GM13976 (cell line): ENCODE data around the gene ATP6V1C2.
A peak's percentile ranks its signal among the peaks of the same experiment; 100 is the strongest.

Source experiments
- DNase-seq: peaks from one replicate; pipeline ENCODE4 v3.0.0; 2012; ENCODE audit warnings: low spot score
- CTCF ChIP-seq: IDR thresholded peaks from 2 replicates; pipeline ENCODE4 v1.5.1; 2012; ENCODE audit warnings: borderline replicate concordance, mild to moderate bottlenecking; ENCODE audit not compliant: insufficient read depth; ENCODE audit errors: extremely low read depth, missing control alignments, control extremely low read depth
- in situ Hi-C: fragments of 300-500 bp; cut with MboI; formaldehyde crosslinking; loops from one replicate; pipeline ENCODE4 v1.12.0; 2022; ENCODE audit warnings: low sequenced_read_pairs, mixed read lengths, inconsistent platforms; ENCODE audit not compliant: unreplicated experiment

Gene ATP6V1C2

GRCh38 chr2:10831400-10831985, 110.1 kb downstream of the ATP6V1C2 start:
- no peak for TF ChIP-seq CTCF
- no peak for DNase-seq
- in situ Hi-C loops: loop anchor here (25.0 kb wide), 1 partner anchor 756 kb away; no protein-coding TSS in a partner anchor

GRCh38 chr2:10832203-10832936, 110.9 kb downstream of the ATP6V1C2 start:
- in situ Hi-C loops: loop anchor here (25.0 kb wide), 1 partner anchor 755 kb away; no protein-coding TSS in a partner anchor
- TF ChIP-seq CTCF: peak; percentile 99
- DNase-seq: peak; percentile 93

- no peak for DNase-seq
- in situ Hi-C loops: loop anchor here (25.0 kb wide), 1 partner anchor 754 kb away; no protein-coding TSS in a partner anchor
- no peak for TF ChIP-seq CTCF
These were observed 111.6 kb downstream of the ATP6V1C2 start for GRCh38 chr2:10833021-10833420.

- no peak for DNase-seq
- no peak for TF ChIP-seq CTCF
- in situ Hi-C loops: loop anchor here (25.0 kb wide), 1 partner anchor 753 kb away; no protein-coding TSS in a partner anchor
These were observed 112.7 kb downstream of the ATP6V1C2 start for GRCh38 chr2:10834068-10834655.
